K562 (cell line): Measurements from ENCODE around the gene PIGL. TPM values are rescaled to one million over a fixed set of nuclear protein-coding genes. Genes with fewer than 3 reads are reported as not detected.
A peak's percentile ranks its signal among the peaks of the same experiment; 100 is the strongest.

ENCODE experiments used
- BRD9 ChIP-seq: fragments of 450-650 bp; IDR thresholded peaks from 2 replicates; pipeline ENCODE4 v1.6.1; 2018; ENCODE audit warnings: low read depth; ENCODE audit not compliant: partially characterized antibody
- ELF4 ChIP-seq: fragments of 450-650 bp; formaldehyde crosslinking; IDR thresholded peaks from 2 replicates; pipeline ENCODE4 v1.4.0; 2022; ENCODE audit warnings: missing genetic modification characterization
- FOS ChIP-seq: IDR thresholded peaks from 3 replicates; pipeline ENCODE4 v1.6.1; 2011; ENCODE audit not compliant: insufficient read length; ENCODE audit errors: extremely low read depth
- GATAD2B ChIP-seq: fragments of 450-650 bp; IDR thresholded peaks from 2 replicates; pipeline ENCODE4 v1.6.1; 2017; ENCODE audit warnings: mild to moderate bottlenecking, borderline replicate concordance
- HDAC3 ChIP-seq: fragments of 450-650 bp; IDR thresholded peaks from 2 replicates; pipeline ENCODE4 v1.6.1; 2018; ENCODE audit warnings: borderline replicate concordance, mild to moderate bottlenecking, moderate library complexity; ENCODE audit not compliant: partially characterized antibody
- KLF6 ChIP-seq: fragments of 250-450 bp; sonication (Bioruptor Pico); IDR thresholded peaks from 2 replicates; pipeline ENCODE4 v1.4.0; 2020; ENCODE audit warnings: mild to moderate bottlenecking, moderate library complexity, borderline replicate concordance
- SIRT6 ChIP-seq: IDR thresholded peaks from one replicate; pipeline ENCODE4 v1.6.1; 2012; ENCODE audit warnings: low read depth, mild to moderate bottlenecking, control low read depth, inconsistent platforms, low read length, moderate library complexity
- SP1 ChIP-seq: sonication (generic); formaldehyde crosslinking; IDR thresholded peaks from 2 replicates; pipeline ENCODE4 v1.8.1; 2022; ENCODE audit warnings: mild to moderate bottlenecking, missing genetic modification reagents
- TCF7 ChIP-seq: sonication (generic); IDR thresholded peaks from 2 replicates; pipeline ENCODE4 v1.6.1; 2016; ENCODE audit warnings: antibody characterized with exemption, borderline replicate concordance
- U2AF1 ChIP-seq: fragments of 200-400 bp; formaldehyde crosslinking; optimal IDR thresholded peaks from 2 replicates; pipeline ENCODE3; 2017; ENCODE audit warnings: mild to moderate bottlenecking, low read depth, low read length, moderate library complexity
- ZBTB49 ChIP-seq: sonication (generic); formaldehyde crosslinking; IDR thresholded peaks from 2 replicates; pipeline ENCODE4 v1.8.0; 2022; ENCODE audit warnings: missing genetic modification reagents, mild to moderate bottlenecking, borderline replicate concordance
- ZNF282 ChIP-seq: sonication (generic); formaldehyde crosslinking; IDR thresholded peaks from 2 replicates; pipeline ENCODE4 v1.8.1; 2023; ENCODE audit warnings: missing genetic modification reagents
- ZNF695 ChIP-seq: fragments of 450-650 bp; formaldehyde crosslinking; IDR thresholded peaks from 2 replicates; pipeline ENCODE4 v1.4.0; 2020; ENCODE audit warnings: mild to moderate bottlenecking, moderate library complexity
- polyA plus RNA-seq, 8 experiments: library from polyadenylated mRNA; depleted of rRNA in 4 of 8; stranded (reverse) in 5 of 8; unstranded in 3 of 8; fragments of >200 nt; fragmentation: Nextera tagmentation in 2 of 8; fragmentation: Illumina TruSeq in 1 of 8; extraction: Ambion mirVana in 2 of 8; extraction: Trizol in 1 of 8; gene quantifications; 2 replicates each; pipeline versions ENCODE4 v1.2.1 to v1.2.3, GENCODE V29; 2011 to 2014; ENCODE audit warnings: inconsistent platforms in 1 of 8, missing spikeins in 1 of 8
- total RNA-seq, 7 experiments: library from RNA; depleted of rRNA in 6 of 7; stranded (reverse); fragments of >200 nt in 6 of 7; fragmentation: Illumina TruSeq in 2 of 7; extraction: Trizol in 2 of 7; gene quantifications; 2 replicates each; pipeline versions ENCODE4 v1.2.1 to v1.2.3, GENCODE V29; 2011 to 2021; ENCODE audit warnings: low replicate concordance in 1 of 7
- TF ChIP-seq, protein P1 (sequence below): fragments of 250-450 bp; sonication (Bioruptor Pico); IDR thresholded peaks from 2 replicates; pipeline ENCODE4 v1.4.0; 2020
- TF ChIP-seq, protein P2 (sequence below): fragments of 200-800 bp; sonication (Bioruptor generic); IDR thresholded peaks from 2 replicates; pipeline ENCODE4 v1.6.1; 2017; ENCODE audit warnings: missing genetic modification characterization, missing compliant biosample characterization
- TF ChIP-seq, protein P3 (sequence below): sonication (generic); formaldehyde crosslinking; IDR thresholded peaks from 2 replicates; pipeline ENCODE4 v1.4.0; 2020; ENCODE audit warnings: mild to moderate bottlenecking, missing genetic modification reagents

The PIGL gene
- total and polyA plus RNA-seq, 9 of the 15 experiments (the other 6 are each of a cell fraction or from before 2014, with no cell fraction given), result 19.9 to 55.3 (median 29.6) TPM

- TF ChIP-seq, protein P1, sequence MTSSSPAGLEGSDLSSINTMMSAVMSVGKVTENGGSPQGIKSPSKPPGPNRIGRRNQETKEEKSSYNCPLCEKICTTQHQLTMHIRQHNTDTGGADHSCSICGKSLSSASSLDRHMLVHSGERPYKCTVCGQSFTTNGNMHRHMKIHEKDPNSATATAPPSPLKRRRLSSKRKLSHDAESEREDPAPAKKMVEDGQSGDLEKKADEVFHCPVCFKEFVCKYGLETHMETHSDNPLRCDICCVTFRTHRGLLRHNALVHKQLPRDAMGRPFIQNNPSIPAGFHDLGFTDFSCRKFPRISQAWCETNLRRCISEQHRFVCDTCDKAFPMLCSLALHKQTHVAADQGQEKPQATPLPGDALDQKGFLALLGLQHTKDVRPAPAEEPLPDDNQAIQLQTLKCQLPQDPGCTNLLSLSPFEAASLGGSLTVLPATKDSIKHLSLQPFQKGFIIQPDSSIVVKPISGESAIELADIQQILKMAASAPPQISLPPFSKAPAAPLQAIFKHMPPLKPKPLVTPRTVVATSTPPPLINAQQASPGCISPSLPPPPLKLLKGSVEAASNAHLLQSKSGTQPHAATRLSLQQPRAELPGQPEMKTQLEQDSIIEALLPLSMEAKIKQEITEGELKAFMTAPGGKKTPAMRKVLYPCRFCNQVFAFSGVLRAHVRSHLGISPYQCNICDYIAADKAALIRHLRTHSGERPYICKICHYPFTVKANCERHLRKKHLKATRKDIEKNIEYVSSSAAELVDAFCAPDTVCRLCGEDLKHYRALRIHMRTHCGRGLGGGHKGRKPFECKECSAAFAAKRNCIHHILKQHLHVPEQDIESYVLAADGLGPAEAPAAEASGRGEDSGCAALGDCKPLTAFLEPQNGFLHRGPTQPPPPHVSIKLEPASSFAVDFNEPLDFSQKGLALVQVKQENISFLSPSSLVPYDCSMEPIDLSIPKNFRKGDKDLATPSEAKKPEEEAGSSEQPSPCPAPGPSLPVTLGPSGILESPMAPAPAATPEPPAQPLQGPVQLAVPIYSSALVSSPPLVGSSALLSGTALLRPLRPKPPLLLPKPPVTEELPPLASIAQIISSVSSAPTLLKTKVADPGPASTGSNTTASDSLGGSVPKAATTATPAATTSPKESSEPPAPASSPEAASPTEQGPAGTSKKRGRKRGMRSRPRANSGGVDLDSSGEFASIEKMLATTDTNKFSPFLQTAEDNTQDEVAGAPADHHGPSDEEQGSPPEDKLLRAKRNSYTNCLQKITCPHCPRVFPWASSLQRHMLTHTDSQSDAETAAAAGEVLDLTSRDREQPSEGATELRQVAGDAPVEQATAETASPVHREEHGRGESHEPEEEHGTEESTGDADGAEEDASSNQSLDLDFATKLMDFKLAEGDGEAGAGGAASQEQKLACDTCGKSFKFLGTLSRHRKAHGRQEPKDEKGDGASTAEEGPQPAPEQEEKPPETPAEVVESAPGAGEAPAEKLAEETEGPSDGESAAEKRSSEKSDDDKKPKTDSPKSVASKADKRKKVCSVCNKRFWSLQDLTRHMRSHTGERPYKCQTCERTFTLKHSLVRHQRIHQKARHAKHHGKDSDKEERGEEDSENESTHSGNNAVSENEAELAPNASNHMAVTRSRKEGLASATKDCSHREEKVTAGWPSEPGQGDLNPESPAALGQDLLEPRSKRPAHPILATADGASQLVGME (CRISPR knock-in tag), result no peak
- TF ChIP-seq TCF7 (peak; percentile 70; the same call in 1 of the 2 replicates), GATAD2B (peak; percentile 53), FOS (no peak), ELF4 (CRISPR knock-in tag) (no peak), KLF6 (CRISPR knock-in tag) (no peak), ZBTB49 (CRISPR knock-in tag) (no peak), HDAC3 (peak; percentile 20), ZNF695 (CRISPR knock-in tag) (no peak), BRD9 (peak; percentile 67), SIRT6 (no peak), SP1 (CRISPR knock-in tag) (peak; percentile 81), U2AF1 (no peak), ZNF282 (CRISPR knock-in tag) (no peak)
- TF ChIP-seq, protein P2, sequence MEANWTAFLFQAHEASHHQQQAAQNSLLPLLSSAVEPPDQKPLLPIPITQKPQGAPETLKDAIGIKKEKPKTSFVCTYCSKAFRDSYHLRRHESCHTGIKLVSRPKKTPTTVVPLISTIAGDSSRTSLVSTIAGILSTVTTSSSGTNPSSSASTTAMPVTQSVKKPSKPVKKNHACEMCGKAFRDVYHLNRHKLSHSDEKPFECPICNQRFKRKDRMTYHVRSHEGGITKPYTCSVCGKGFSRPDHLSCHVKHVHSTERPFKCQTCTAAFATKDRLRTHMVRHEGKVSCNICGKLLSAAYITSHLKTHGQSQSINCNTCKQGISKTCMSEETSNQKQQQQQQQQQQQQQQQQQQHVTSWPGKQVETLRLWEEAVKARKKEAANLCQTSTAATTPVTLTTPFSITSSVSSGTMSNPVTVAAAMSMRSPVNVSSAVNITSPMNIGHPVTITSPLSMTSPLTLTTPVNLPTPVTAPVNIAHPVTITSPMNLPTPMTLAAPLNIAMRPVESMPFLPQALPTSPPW (CRISPR knock-in tag), result peak; percentile 35; the same call in 1 of the 2 replicates
- TF ChIP-seq, protein P3, sequence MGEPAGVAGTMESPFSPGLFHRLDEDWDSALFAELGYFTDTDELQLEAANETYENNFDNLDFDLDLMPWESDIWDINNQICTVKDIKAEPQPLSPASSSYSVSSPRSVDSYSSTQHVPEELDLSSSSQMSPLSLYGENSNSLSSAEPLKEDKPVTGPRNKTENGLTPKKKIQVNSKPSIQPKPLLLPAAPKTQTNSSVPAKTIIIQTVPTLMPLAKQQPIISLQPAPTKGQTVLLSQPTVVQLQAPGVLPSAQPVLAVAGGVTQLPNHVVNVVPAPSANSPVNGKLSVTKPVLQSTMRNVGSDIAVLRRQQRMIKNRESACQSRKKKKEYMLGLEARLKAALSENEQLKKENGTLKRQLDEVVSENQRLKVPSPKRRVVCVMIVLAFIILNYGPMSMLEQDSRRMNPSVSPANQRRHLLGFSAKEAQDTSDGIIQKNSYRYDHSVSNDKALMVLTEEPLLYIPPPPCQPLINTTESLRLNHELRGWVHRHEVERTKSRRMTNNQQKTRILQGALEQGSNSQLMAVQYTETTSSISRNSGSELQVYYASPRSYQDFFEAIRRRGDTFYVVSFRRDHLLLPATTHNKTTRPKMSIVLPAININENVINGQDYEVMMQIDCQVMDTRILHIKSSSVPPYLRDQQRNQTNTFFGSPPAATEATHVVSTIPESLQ (CRISPR knock-in tag), result no peak
Measured at GRCh38 chr17:16217002-16217635, at the start of gene PIGL (continued).
